ENCODE data around the gene PRKCQ.

Gene PRKCQ

GRCh38 chr10:6579904-6580278, at the start of gene PRKCQ:
TSS of gene PRKCQ (minus strand) at chr10:6580276. CDS start at chr10:6515135, 65,141 bp downstream.
- no peak for DNase-seq (ENCODE audit: low spot score)

GRCh38 chr10:6625428-6625827, 45.4 kb upstream of the PRKCQ start:
- TF ChIP-seq CTCF (IDR thresholded peaks at IDR 0.05; ENCODE audit: extremely low read depth, missing control alignments): no peak
- no peak for DNase-seq (ENCODE audit: low spot score)

More at GRCh38 chr10:6579904-6580278, at the start of gene PRKCQ:
- no peak for TF ChIP-seq CTCF (IDR thresholded peaks at IDR 0.05; ENCODE audit: extremely low read depth, missing control alignments)

GRCh38 chr10:6624392-6624791, 44.3 kb upstream of the PRKCQ start:
- no peak for TF ChIP-seq CTCF (IDR thresholded peaks at IDR 0.05; ENCODE audit: extremely low read depth, missing control alignments)
- no peak for DNase-seq (ENCODE audit: low spot score)

- DNase-seq (ENCODE audit: low spot score): no peak
- no peak for TF ChIP-seq CTCF (IDR thresholded peaks at IDR 0.05; ENCODE audit: extremely low read depth, missing control alignments)
Measured at GRCh38 chr10:6622921-6623320, 42.8 kb upstream of the PRKCQ start.

- no peak for DNase-seq (ENCODE audit: low spot score)
- no peak for TF ChIP-seq CTCF (IDR thresholded peaks at IDR 0.05; ENCODE audit: extremely low read depth, missing control alignments)
Measured at GRCh38 chr10:6621536-6621935, 41.5 kb upstream of the PRKCQ start.

GRCh38 chr10:6619660-6620059, 39.6 kb upstream of the PRKCQ start:
- no peak for DNase-seq (ENCODE audit: low spot score)
- no peak for TF ChIP-seq CTCF (IDR thresholded peaks at IDR 0.05; ENCODE audit: extremely low read depth, missing control alignments)

- no peak for TF ChIP-seq CTCF (IDR thresholded peaks at IDR 0.05; ENCODE audit: extremely low read depth, missing control alignments)
- no peak for DNase-seq (ENCODE audit: low spot score)
Measured at GRCh38 chr10:6618340-6618739, 38.3 kb upstream of the PRKCQ start.
